SK-N-SH treated with all-trans-retinoic acid at 6 μM for 48 hours (cell line): ENCODE data around the gene UBE2I.

Experiments used
- ATAC-seq: fragments of 200-7000 bp; cut with Tn5 transposase; 3 replicates; pipeline ENCODE4 v1.9.1; 2020; ENCODE audit warnings: mild to moderate bottlenecking, moderate library complexity
- ARNTL ChIP-seq: fragments of 450-650 bp; formaldehyde crosslinking; IDR thresholded peaks from 2 replicates; pipeline ENCODE4 v1.5.0; 2020; ENCODE audit warnings: low read depth, mild to moderate bottlenecking, moderate library complexity, borderline replicate concordance
- BACH2 ChIP-seq: fragments of 250-450 bp; sonication (Bioruptor Pico); IDR thresholded peaks from 2 replicates; pipeline ENCODE4 v1.9.0; 2021; ENCODE audit warnings: mild to moderate bottlenecking, borderline replicate concordance
- CSDC2 ChIP-seq: fragments of 250-450 bp; sonication (Bioruptor Pico); IDR thresholded peaks from 2 replicates; pipeline ENCODE4 v1.5.0; 2020; ENCODE audit warnings: mild to moderate bottlenecking, moderate library complexity
- CSRNP3 ChIP-seq: fragments of 250-450 bp; sonication (Bioruptor Pico); IDR thresholded peaks from 2 replicates; pipeline ENCODE4 v1.5.1; 2021; ENCODE audit warnings: mild to moderate bottlenecking, moderate library complexity
- GLIS3 ChIP-seq: fragments of 250-450 bp; sonication (Bioruptor Pico); IDR thresholded peaks from 2 replicates; pipeline ENCODE4 v1.5.0; 2020; ENCODE audit warnings: mild to moderate bottlenecking, moderate library complexity
- ISL1 ChIP-seq: fragments of 250-450 bp; sonication (Bioruptor Pico); IDR thresholded peaks from 2 replicates; pipeline ENCODE4 v2.1.2; 2022; ENCODE audit warnings: mild to moderate bottlenecking, moderate library complexity
- OSR1 ChIP-seq: fragments of 250-450 bp; sonication (Bioruptor Pico); IDR thresholded peaks from 2 replicates; pipeline ENCODE4 v1.8.0; 2022; ENCODE audit warnings: moderate library complexity, mild to moderate bottlenecking, inconsistent platforms
- PATZ1 ChIP-seq: fragments of 250-450 bp; sonication (Bioruptor Pico); IDR thresholded peaks from 2 replicates; pipeline ENCODE4 v1.8.0; 2020; ENCODE audit warnings: mild to moderate bottlenecking, moderate library complexity, borderline replicate concordance
- RARB ChIP-seq: fragments of 250-450 bp; sonication (Bioruptor Pico); IDR thresholded peaks from 2 replicates; pipeline ENCODE4 v1.8.0; 2021; ENCODE audit warnings: mild to moderate bottlenecking, moderate library complexity
- SNAI2 ChIP-seq: fragments of 250-450 bp; sonication (Bioruptor Pico); IDR thresholded peaks from 2 replicates; pipeline ENCODE4 v1.5.0; 2020; ENCODE audit warnings: mild to moderate bottlenecking, moderate library complexity
- TCF4 ChIP-seq: fragments of 250-450 bp; sonication (Bioruptor Pico); IDR thresholded peaks from 2 replicates; pipeline ENCODE4 v1.8.0; 2021; ENCODE audit warnings: mild to moderate bottlenecking, moderate library complexity, borderline replicate concordance
- TOX ChIP-seq: fragments of 250-450 bp; sonication (Bioruptor Pico); IDR thresholded peaks from 2 replicates; pipeline ENCODE4 v1.8.0; 2021; ENCODE audit warnings: mild to moderate bottlenecking, moderate library complexity, borderline replicate concordance
- TSHZ2 ChIP-seq: fragments of 250-450 bp; sonication (Bioruptor Pico); IDR thresholded peaks from 2 replicates; pipeline ENCODE4 v1.5.0; 2020; ENCODE audit warnings: mild to moderate bottlenecking, moderate library complexity
- ZC3H10 ChIP-seq: fragments of 250-450 bp; sonication (Bioruptor Pico); IDR thresholded peaks from 2 replicates; pipeline ENCODE4 v1.5.1; 2021; ENCODE audit warnings: mild to moderate bottlenecking, moderate library complexity
- ZFP3 ChIP-seq: fragments of 250-450 bp; sonication (Bioruptor Pico); IDR thresholded peaks from 2 replicates; pipeline ENCODE4 v1.5.0; 2020; ENCODE audit warnings: mild to moderate bottlenecking, moderate library complexity
- ZFP30 ChIP-seq: fragments of 450-650 bp; formaldehyde crosslinking; IDR thresholded peaks from 2 replicates; pipeline ENCODE4 v1.5.0; 2022; ENCODE audit warnings: mild to moderate bottlenecking, moderate library complexity
- ZNF565 ChIP-seq: fragments of 450-650 bp; formaldehyde crosslinking; conservative IDR thresholded peaks from 2 replicates; pipeline ENCODE4 v1.5.0; 2020; ENCODE audit warnings: low read depth, mild to moderate bottlenecking, moderate library complexity
- ZNF70 ChIP-seq: fragments of 450-650 bp; formaldehyde crosslinking; IDR thresholded peaks from 2 replicates; pipeline ENCODE4 v1.5.0; 2020; ENCODE audit warnings: mild to moderate bottlenecking, moderate library complexity
- TF ChIP-seq, protein P1 (sequence below): fragments of 250-450 bp; sonication (Bioruptor Pico); IDR thresholded peaks from 2 replicates; pipeline ENCODE4 v1.5.1; 2020; ENCODE audit warnings: low read depth, mild to moderate bottlenecking, moderate library complexity
- TF ChIP-seq, protein P2 (sequence below): fragments of 250-450 bp; sonication (Bioruptor Pico); IDR thresholded peaks from 2 replicates; pipeline ENCODE4 v1.8.0; 2021; ENCODE audit warnings: low read depth, mild to moderate bottlenecking, moderate library complexity, borderline replicate concordance

Gene UBE2I

DNA sequence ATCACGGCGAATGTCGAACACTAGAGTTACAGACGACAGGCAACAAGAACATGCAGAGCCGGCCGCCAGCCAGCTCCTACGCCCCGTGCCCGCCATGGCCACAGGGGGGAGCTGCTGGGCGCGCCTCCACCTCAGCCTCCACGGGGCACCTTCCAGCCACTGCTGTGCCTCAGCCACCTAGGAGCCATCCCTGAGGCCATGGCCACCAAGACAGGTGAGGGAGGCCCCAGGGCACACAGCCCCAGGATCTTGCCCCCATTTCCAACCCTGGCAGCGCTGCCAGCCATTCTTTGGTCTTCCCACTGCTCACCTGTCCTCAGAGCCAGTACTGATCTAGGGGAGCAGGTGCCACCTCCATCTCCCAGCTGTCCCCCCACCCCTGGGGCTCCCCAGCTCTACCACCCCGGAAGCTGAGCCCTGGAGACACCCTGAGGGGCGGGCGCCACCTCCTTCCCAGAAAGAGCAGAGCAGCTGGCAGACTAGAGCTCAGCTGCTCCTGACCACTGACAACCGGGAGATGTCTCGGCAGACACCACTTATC is 54.1 kb downstream of the UBE2I start:
- peak; percentile 86 for ATAC-seq
- no peak for TF ChIP-seq BACH2
- TF ChIP-seq TOX (CRISPR knock-in tag): no peak
- TF ChIP-seq ZNF70 (CRISPR knock-in tag): no peak
- no peak for TF ChIP-seq CSRNP3 (CRISPR knock-in tag)
- TF ChIP-seq, protein P1, sequence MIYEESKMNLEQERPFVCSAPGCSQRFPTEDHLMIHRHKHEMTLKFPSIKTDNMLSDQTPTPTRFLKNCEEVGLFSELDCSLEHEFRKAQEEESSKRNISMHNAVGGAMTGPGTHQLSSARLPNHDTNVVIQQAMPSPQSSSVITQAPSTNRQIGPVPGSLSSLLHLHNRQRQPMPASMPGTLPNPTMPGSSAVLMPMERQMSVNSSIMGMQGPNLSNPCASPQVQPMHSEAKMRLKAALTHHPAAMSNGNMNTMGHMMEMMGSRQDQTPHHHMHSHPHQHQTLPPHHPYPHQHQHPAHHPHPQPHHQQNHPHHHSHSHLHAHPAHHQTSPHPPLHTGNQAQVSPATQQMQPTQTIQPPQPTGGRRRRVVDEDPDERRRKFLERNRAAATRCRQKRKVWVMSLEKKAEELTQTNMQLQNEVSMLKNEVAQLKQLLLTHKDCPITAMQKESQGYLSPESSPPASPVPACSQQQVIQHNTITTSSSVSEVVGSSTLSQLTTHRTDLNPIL (CRISPR knock-in tag): no peak

DNA sequence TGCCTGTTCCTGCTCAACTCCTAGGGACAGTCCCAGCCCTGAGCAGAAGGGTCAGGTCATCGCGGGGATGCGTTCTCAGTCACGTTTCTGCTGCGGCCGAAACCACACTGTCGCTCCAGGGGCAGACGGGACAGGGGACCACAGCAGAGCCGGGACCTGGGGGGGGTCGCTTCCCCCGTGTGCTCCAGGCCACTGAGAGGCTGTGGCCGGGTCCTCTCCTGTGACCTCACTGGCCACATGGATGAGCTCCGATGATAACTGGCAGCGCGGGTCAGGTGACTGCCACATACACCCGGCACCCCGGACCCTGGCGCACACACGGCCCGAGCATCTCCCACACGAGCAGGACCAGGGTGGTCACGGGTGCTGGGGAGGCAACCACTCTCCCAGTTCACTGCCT is 55.1 kb downstream of the UBE2I start:
- no peak for ATAC-seq
- no peak for TF ChIP-seq ISL1 (CRISPR knock-in tag)
- no peak for TF ChIP-seq ZNF565
- no peak for TF ChIP-seq CSDC2 (CRISPR knock-in tag)
- TF ChIP-seq ARNTL (CRISPR knock-in tag): no peak
- TF ChIP-seq TCF4 (CRISPR knock-in tag): no peak
- TF ChIP-seq OSR1 (CRISPR knock-in tag): no peak
- no peak for TF ChIP-seq ZNF70 (CRISPR knock-in tag)

GRCh38 chr16:1366060-1366711 is 56.8 kb downstream of the UBE2I start:
- TF ChIP-seq ZFP30 (CRISPR knock-in tag) (no peak), ARNTL (CRISPR knock-in tag) (no peak), OSR1 (CRISPR knock-in tag) (no peak), RARB (CRISPR knock-in tag) (no peak), GLIS3 (CRISPR knock-in tag) (no peak), TSHZ2 (CRISPR knock-in tag) (no peak), ZNF70 (CRISPR knock-in tag) (no peak), PATZ1 (CRISPR knock-in tag) (no peak), ZFP3 (CRISPR knock-in tag) (no peak), CSDC2 (CRISPR knock-in tag) (no peak), TCF4 (CRISPR knock-in tag) (no peak), SNAI2 (CRISPR knock-in tag) (no peak), ZC3H10 (CRISPR knock-in tag) (no peak), TOX (CRISPR knock-in tag) (no peak), CSRNP3 (CRISPR knock-in tag) (no peak)
- TF ChIP-seq, protein P2, sequence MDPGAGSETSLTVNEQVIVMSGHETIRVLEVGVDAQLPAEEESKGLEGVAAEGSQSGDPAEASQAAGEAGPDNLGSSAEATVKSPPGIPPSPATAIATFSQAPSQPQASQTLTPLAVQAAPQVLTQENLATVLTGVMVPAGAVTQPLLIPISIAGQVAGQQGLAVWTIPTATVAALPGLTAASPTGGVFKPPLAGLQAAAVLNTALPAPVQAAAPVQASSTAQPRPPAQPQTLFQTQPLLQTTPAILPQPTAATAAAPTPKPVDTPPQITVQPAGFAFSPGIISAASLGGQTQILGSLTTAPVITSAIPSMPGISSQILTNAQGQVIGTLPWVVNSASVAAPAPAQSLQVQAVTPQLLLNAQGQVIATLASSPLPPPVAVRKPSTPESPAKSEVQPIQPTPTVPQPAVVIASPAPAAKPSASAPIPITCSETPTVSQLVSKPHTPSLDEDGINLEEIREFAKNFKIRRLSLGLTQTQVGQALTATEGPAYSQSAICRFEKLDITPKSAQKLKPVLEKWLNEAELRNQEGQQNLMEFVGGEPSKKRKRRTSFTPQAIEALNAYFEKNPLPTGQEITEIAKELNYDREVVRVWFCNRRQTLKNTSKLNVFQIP (CRISPR knock-in tag): no peak
- TF ChIP-seq, protein P1 (CRISPR knock-in tag): no peak
- TF ChIP-seq, all 23 proteins: peak for 0
- ATAC-seq: no peak; the same call in 2 of the 3 replicates
